Thymus (tissue), 11 donors: ENCODE data around the gene LRP2. TPM values are rescaled to one million over a fixed set of nuclear protein-coding genes. Genes with fewer than 3 reads are reported as not detected.
"Not testable (repeated sequence)": the region's sequence is repeated elsewhere in the genome, so short reads cannot be mapped to it uniquely, and the experiment has no call there.

Experiments used
- DNase-seq, 9 donors: peaks; one replicate each; pipeline ENCODE4 v3.0.0-alpha.2; 2013; ENCODE audit warnings: low spot score in 9 of 9, low read depth in 6 of 9, missing footprints in 1 of 9
- H3K27ac ChIP-seq, 2 donors: one replicate each; pipeline ENCODE4 v1.5.1; 2013; ENCODE audit warnings: control low read depth in 1 of 2, low read depth in 1 of 2, low read length in 1 of 2, mild to moderate bottlenecking in 1 of 2, moderate library complexity in 1 of 2
- H3K27me3 ChIP-seq, 2 donors: one replicate each; pipeline ENCODE4 v1.5.1; 2013; ENCODE audit warnings: low read length in 1 of 2; ENCODE audit not compliant: control insufficient read depth in 2 of 2, insufficient read depth in 1 of 2
- H3K36me3 ChIP-seq, 2 donors: one replicate each; pipeline ENCODE4 v1.5.1; 2013; ENCODE audit warnings: low read length in 1 of 2, mild to moderate bottlenecking in 1 of 2, moderate library complexity in 1 of 2; ENCODE audit not compliant: control insufficient read depth in 2 of 2, insufficient read depth in 2 of 2
- H3K4me1 ChIP-seq, 2 donors: one replicate each; pipeline ENCODE4 v1.5.1; 2013; ENCODE audit warnings: low read length in 2 of 2; ENCODE audit not compliant: control insufficient read depth in 2 of 2, insufficient read depth in 2 of 2
- H3K4me3 ChIP-seq, 2 donors: one replicate each; pipeline ENCODE4 v1.5.1; 2013; ENCODE audit warnings: low read length in 2 of 2, control low read depth in 1 of 2, mild to moderate bottlenecking in 1 of 2
- H3K9me3 ChIP-seq, 2 donors: one replicate each; pipeline ENCODE4 v1.5.1; 2013; ENCODE audit warnings: low read length in 1 of 2, mild to moderate bottlenecking in 1 of 2; ENCODE audit not compliant: control insufficient read depth in 2 of 2, insufficient read depth in 1 of 2
- WGBS: extraction: QIAGEN DNeasy Blood & Tissue Kit; methylation state at CpG from one replicate; pipeline ENCODE4 v1.1.7; 2013; 5-methylcytosine and 5-hydroxymethylcytosine counted together
- polyA plus RNA-seq: library from polyadenylated mRNA; stranded (reverse); fragments of 200-250 nt; gene quantifications from one replicate; pipeline ENCODE4 v1.2.3, GENCODE V29; 2013
- total RNA-seq: library from RNA; stranded (reverse); fragments of 120-200 nt; gene quantifications from one replicate; pipeline ENCODE4 v1.2.4, GENCODE V29; 2013
- donor health status: healthy.

LRP2 gene
- total and polyA plus RNA-seq, 2 donors, result 0.05 to 0.09 TPM

- Histone ChIP-seq H3K27ac (no peak overlapping the region), H3K4me1 (no peaks in the 10 kb centered on the region), H3K9me3 (no peaks in the 10 kb centered on the region), H3K27me3 (no peaks in the 10 kb centered on the region), H3K36me3 (no peaks in the 10 kb centered on the region), H3K4me3 (no peak overlapping the region)
- WGBS, result 92% methylated on average over 3 of the region's 3 CpGs
- no peak for DNase-seq
These were observed 225.3 kb downstream of the LRP2 start for GRCh38 chr2:169136885-169137534.

DNA sequence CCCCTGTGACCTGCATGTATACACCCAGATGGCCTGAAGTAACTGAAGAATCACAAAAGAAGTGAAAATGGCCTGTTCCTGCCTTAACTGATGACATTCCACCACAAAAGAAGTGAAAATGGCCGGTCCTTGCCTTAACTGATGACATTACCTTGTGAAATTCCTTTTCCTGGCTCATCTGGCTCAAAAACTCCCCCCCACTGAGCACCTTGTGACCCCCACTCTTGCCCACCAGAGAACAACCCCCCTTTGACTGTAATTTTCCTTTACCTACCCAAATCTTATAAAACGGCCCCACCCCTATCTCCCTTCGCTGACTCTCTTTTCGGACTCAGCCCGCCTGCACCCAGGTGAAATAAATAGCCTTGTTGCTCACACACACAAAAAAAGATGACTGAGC lies 225.9 kb downstream of the LRP2 start:
- H3K4me3 ChIP-seq, H3K4me1 ChIP-seq, DNase-seq, H3K36me3 ChIP-seq, H3K27me3 ChIP-seq, H3K27ac ChIP-seq, H3K9me3 ChIP-seq: not testable (repeated sequence)
- WGBS, result 96% methylated on average over 5 of the region's 5 CpGs

GRCh38 chr2:169134272-169134671 lies 228.1 kb downstream of the LRP2 start:
- H3K27ac ChIP-seq, H3K36me3 ChIP-seq, H3K9me3 ChIP-seq, H3K4me3 ChIP-seq, H3K27me3 ChIP-seq, H3K4me1 ChIP-seq, DNase-seq: not testable (repeated sequence)
- 85% methylated on average over 6 of the region's 6 CpGs for WGBS

DNA sequence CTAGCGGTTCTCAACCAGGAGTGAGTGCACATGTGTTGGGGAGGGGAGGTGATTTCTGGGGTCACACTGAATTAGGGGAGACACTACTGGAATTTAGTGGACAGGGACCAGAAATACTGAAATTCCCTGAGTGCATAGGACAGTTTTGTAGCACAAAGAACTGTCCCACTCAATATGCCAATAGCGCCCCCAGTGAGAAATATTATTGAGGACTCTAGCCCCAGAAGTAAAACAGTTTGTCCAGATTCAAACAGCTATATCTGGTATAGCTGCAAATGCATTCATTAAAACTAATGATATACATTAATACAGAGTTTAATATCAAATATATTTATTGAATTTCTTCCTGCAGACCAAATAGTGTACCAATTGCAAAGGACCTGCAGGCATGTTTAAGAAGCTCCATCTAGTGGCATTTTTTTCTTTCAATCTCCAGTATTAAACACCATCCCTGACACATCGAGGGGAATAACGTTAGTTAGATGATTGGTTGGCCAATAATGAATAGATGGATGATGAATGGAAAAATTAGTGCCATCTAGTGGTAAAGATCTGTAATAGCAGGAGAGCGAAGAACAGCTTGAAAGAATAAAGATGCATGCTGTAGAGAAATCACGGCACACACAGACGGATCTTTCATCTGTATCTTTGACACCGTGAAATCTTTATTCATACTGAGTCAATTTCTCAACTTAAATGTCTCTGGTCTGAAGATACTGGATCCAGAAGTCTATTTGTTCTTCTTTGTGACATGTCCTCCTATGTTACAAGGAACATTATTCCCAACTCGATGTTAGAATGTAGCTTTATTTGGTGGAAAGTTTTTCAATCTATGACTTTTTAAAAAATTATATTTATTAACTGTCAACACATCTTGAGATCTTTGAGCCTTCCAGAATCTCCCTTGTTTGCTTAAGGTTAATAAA lies 230.5 kb downstream of the LRP2 start:
- Histone ChIP-seq H3K27ac (no peak overlapping the region), H3K9me3 (no peaks in the 10 kb centered on the region), H3K36me3 (no peaks in the 10 kb centered on the region), H3K4me3 (no peak overlapping the region), H3K27me3 (no peaks in the 10 kb centered on the region), H3K4me1 (no peaks in the 10 kb centered on the region)
- 40% methylated on average over 9 of the region's 9 CpGs for WGBS
- DNase-seq, result peak in 4 of 9 donors; percentile 21 to 62 (median 38)

DNA sequence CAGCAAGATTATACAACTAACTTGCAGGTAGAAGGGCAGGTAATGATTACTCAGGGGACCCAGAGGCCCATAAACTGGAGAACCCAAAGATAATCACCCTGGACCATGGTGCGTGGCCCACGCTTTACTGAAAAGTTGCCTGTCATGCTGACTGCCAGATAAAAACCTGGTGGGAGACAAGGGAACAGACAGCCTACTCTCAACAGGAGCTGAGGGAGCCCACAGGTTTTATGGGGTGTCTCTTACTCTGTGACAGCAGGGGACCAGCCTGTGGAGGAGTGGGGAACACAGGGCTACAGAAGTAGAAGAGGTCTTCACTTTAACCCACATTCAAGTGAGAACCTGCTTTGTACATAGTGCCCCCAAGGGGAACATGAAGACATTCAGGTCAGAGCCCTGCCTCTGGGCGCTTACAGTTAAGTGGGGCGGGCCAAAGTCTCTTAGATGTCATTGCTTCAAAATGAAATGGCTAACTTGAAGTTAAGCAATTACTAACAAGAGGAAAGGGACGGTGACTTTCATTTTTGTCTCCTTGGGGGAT lies 232.6 kb downstream of the LRP2 start:
- Histone ChIP-seq H3K9me3 (no peaks in the 10 kb centered on the region), H3K4me1 (no peaks in the 10 kb centered on the region), H3K27me3 (no peaks in the 10 kb centered on the region), H3K27ac (no peak overlapping the region), H3K36me3 (no peaks in the 10 kb centered on the region), H3K4me3 (no peak overlapping the region)
- WGBS, result 96% methylated on average over 5 of the region's 5 CpGs
- no peak for DNase-seq

DNA sequence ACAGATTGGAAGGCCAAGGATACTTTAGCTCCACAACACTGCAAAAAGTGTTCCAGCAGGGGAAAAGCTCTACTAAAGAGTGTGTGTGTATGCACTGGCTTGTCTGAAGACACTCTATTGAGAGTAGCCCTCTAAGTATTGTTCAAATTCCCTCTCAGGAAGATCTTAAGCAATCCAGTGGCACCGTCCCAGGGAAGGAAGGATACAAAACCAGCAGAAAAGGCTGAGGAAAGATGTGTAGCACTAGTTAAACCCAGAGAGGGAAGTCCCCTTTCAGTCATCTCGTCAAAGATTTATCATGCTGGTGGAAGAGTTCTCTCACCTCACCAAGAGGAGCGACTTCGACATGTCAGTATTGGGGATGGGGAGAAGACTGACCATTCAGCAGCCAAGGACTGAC lies 242.5 kb downstream of the LRP2 start:
- H3K36me3 ChIP-seq, result no peaks in the 10 kb centered on the region
- H3K27me3 ChIP-seq, result no peaks in the 10 kb centered on the region
- H3K9me3 ChIP-seq, result peaks cover 0 to 7% of the 10 kb centered on the region in 2 donors
- H3K4me3 ChIP-seq, result no peak overlapping the region
- no peaks in the 10 kb centered on the region for H3K4me1 ChIP-seq
- 96% methylated on average over 4 of the region's 4 CpGs for WGBS
- no peak for DNase-seq
- no peak overlapping the region for H3K27ac ChIP-seq

DNA sequence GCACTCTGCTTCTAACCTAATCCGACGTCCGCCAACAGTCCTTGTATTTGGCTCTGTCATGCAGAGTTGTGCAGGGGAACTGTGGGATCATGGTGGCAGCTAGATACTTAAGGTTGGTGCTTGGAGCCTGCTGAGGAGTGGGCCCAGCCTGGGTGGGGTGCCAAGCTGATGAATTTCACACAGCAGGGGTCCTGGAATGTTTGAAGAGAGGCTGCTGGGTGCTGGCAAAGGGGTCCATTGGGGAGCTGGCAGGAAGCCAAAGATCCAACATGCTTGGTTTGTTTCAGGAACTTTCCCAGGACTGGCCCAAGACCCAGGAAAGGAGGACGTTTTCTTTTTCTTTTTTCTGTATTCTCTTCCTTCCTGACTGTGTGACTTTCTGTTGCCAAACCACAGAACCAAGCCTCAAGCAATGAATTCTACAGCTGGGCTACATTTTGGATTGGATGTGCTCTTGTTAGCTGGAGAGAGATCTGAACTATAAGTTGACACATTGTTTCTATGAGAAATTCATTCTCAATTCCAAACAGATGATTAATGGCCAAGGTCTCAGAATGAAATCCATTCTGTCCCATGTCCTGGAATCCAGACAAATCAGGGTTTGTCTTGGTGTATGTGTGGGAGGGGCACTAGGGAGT lies 243.1 kb downstream of the LRP2 start:
- Histone ChIP-seq H3K36me3 (no peaks in the 10 kb centered on the region), H3K4me1 (no peaks in the 10 kb centered on the region), H3K27ac (no peak overlapping the region), H3K27me3 (no peaks in the 10 kb centered on the region), H3K9me3 (peaks cover 0 to 7% of the 10 kb centered on the region in 2 donors), H3K4me3 (no peak overlapping the region)
- no peak for DNase-seq
- 73% methylated on average over 4 of the region's 4 CpGs for WGBS

- no peak for DNase-seq
- H3K9me3 ChIP-seq, result peaks cover 0 to 7% of the 10 kb centered on the region in 2 donors
These were observed 244.3 kb downstream of the LRP2 start for GRCh38 chr2:169118060-169118459.

DNA sequence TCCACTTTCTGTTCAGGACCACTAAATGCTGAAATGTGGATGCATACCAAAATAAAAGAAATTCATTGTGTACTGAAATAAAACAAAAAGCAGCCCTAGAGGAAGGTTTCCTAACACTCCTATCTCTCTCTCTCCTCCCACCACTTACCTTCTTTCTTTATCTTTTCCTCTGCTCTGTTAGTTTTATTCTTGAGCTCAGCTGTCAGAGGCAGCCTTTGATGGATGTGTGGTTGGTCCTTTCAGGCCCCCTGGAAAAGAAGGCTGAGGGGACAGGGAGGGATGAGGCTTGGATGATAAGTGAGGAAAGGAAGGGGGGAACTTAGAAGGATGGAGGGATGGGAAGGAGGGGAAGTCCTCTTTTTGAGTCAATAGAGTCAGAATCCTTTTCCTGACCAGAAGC lies 245.3 kb downstream of the LRP2 start:
- no peak for DNase-seq
- Histone ChIP-seq H3K4me3 (no peak overlapping the region), H3K27me3 (no peaks in the 10 kb centered on the region), H3K27ac (no peak overlapping the region), H3K9me3 (peaks cover 0 to 7% of the 10 kb centered on the region in 2 donors), H3K36me3 (no peaks in the 10 kb centered on the region), H3K4me1 (no peaks in the 10 kb centered on the region)

More at GRCh38 chr2:169118060-169118459, 244.3 kb downstream of the LRP2 start:
- no peak overlapping the region for H3K27ac ChIP-seq
- no peaks in the 10 kb centered on the region for H3K4me1 ChIP-seq
- no peak overlapping the region for H3K4me3 ChIP-seq
- WGBS, result 80% methylated on average over 2 of the region's 2 CpGs
- H3K27me3 ChIP-seq, result no peaks in the 10 kb centered on the region
- no peaks in the 10 kb centered on the region for H3K36me3 ChIP-seq
